Measurements from ENCODE around the gene POLR1A. TPM values are rescaled to one million over a fixed set of nuclear protein-coding genes. Genes with fewer than 3 reads are reported as not detected.

POLR1A gene
- total and polyA plus RNA-seq, 2 donors (not counting 3 experiments of a cell fraction or from before 2014, with no cell fraction given) = 7.6 to 40.7 TPM

- no peak overlapping the region for H3K4me3 ChIP-seq (replicated peaks in 1 of 3; ENCODE audit: insufficient read depth in 1 of 3, low read depth in 1 of 3, low read length in 3 of 3)
- TF ChIP-seq GATA2 (IDR thresholded peaks at IDR 0.05; ENCODE audit: insufficient read depth, insufficient read length, low read depth, low read length) (no peak), JUN (IDR thresholded peaks at IDR 0.05; ENCODE audit: borderline replicate concordance, insufficient read depth, insufficient read length, low read depth) (no peak), POLR2AphosphoS5 (IDR thresholded peaks at IDR 0.05; ENCODE audit: insufficient read depth, low read depth, low read length) (no peak), MYC (IDR thresholded peaks at IDR 0.05; ENCODE audit: low read depth, low read length) (no peak)
- H3K79me2 ChIP-seq (ENCODE audit: control insufficient read depth, insufficient read depth, low read length) = no peaks in the 10 kb centered on the region
- DNase-seq (ENCODE audit: low read depth, low spot score) (no peak), FAIRE-seq (no peak)
- H4K20me1 ChIP-seq (replicated peaks; ENCODE audit: control insufficient read depth, extremely low read depth, insufficient read depth, low read length) = no peaks in the 10 kb centered on the region
- BruUV-seq (replicated peaks) = no TSS peak
- intact Hi-C loops (cut with micrococcal nuclease) (no loop called here), dilution Hi-C loops (cut with MboI; ENCODE audit: extremely low pct_ligation_motif_present, low sequenced_read_pairs) (no loop called here)
- H3K4me1 ChIP-seq (ENCODE audit: control insufficient read depth, extremely low read depth, insufficient read depth, low read length) = no peaks in the 10 kb centered on the region
- H3K9me1 ChIP-seq (replicated peaks; ENCODE audit: control insufficient read depth, extremely low read depth, insufficient read depth, low read length) = no peaks in the 10 kb centered on the region
- H3K36me3 ChIP-seq (ENCODE audit: control insufficient read depth in 2 of 2, extremely low read depth in 1 of 2, insufficient read depth in 2 of 2, low read length in 2 of 2) = no peaks in the 10 kb centered on the region
- H2AFZ ChIP-seq (ENCODE audit: low read depth, low read length) = no peak overlapping the region
- H3K4me2 ChIP-seq (ENCODE audit: insufficient read depth, low read length) = no peak overlapping the region
- ChIA-PET POLR2A (no interaction called here), CTCF (interaction anchor here (1.2 to 1.3 kb wide), 2 partner anchors 23 to 157 kb away, joined by 3 to 4 read pairs; no protein-coding TSS in a partner anchor)
- no peak overlapping the region for H3K9ac ChIP-seq (replicated peaks; ENCODE audit: extremely low read depth, insufficient read depth, low read length)
- H3K27me3 ChIP-seq (ENCODE audit: control insufficient read depth in 2 of 2, insufficient read depth in 2 of 2, low read length in 2 of 2) = no peaks in the 10 kb centered on the region
- H3K9me3 ChIP-seq (replicated peaks; ENCODE audit: control insufficient read depth, insufficient read depth, low read length) = no peaks in the 10 kb centered on the region
- no peak overlapping the region for H3K27ac ChIP-seq (ENCODE audit: insufficient read depth, low read depth, low read length)
These were observed 120.9 kb downstream of the POLR1A start for GRCh38 chr2:85984788-85985187.

- POLR2A ChIA-PET = no interaction called here
- CTCF ChIA-PET = interaction anchor here (1.3 kb wide), 1 partner anchor 22 kb away, joined by 3 read pairs; no protein-coding TSS in a partner anchor
- Histone ChIP-seq H3K9ac (replicated peaks; ENCODE audit: extremely low read depth, insufficient read depth, low read length) (no peak overlapping the region), H3K79me2 (ENCODE audit: control insufficient read depth, insufficient read depth, low read length) (no peaks in the 10 kb centered on the region), H2AFZ (ENCODE audit: low read depth, low read length) (no peak overlapping the region), H3K4me2 (ENCODE audit: insufficient read depth, low read length) (no peak overlapping the region), H3K27ac (ENCODE audit: insufficient read depth, low read depth, low read length) (no peak overlapping the region), H3K9me1 (replicated peaks; ENCODE audit: control insufficient read depth, extremely low read depth, insufficient read depth, low read length) (no peaks in the 10 kb centered on the region), H3K9me3 (replicated peaks; ENCODE audit: control insufficient read depth, insufficient read depth, low read length) (no peaks in the 10 kb centered on the region), H3K4me3 (replicated peaks in 1 of 3; ENCODE audit: insufficient read depth in 1 of 3, low read depth in 1 of 3, low read length in 3 of 3) (no peak overlapping the region), H3K27me3 (ENCODE audit: control insufficient read depth in 2 of 2, insufficient read depth in 2 of 2, low read length in 2 of 2) (peaks cover 0 to 3% of the 10 kb centered on the region in 2 experiments), H3K4me1 (ENCODE audit: control insufficient read depth, extremely low read depth, insufficient read depth, low read length) (no peaks in the 10 kb centered on the region), H3K36me3 (ENCODE audit: control insufficient read depth in 2 of 2, extremely low read depth in 1 of 2, insufficient read depth in 2 of 2, low read length in 2 of 2) (no peaks in the 10 kb centered on the region), H4K20me1 (replicated peaks; ENCODE audit: control insufficient read depth, extremely low read depth, insufficient read depth, low read length) (no peaks in the 10 kb centered on the region)
- dilution Hi-C loops (cut with MboI; ENCODE audit: extremely low pct_ligation_motif_present, low sequenced_read_pairs) = no loop called here
- no peak for FAIRE-seq
- intact Hi-C loops (cut with micrococcal nuclease) = no loop called here
- TF ChIP-seq POLR2AphosphoS5 (IDR thresholded peaks at IDR 0.05; ENCODE audit: insufficient read depth, low read depth, low read length) = no peak
- TF ChIP-seq MYC (IDR thresholded peaks at IDR 0.05; ENCODE audit: low read depth, low read length) = no peak
- no peak for TF ChIP-seq JUN (IDR thresholded peaks at IDR 0.05; ENCODE audit: borderline replicate concordance, insufficient read depth, insufficient read length, low read depth)
- TF ChIP-seq FOS (IDR thresholded peaks at IDR 0.05; ENCODE audit: borderline replicate concordance, insufficient read depth, low read length) = no peak
- TF ChIP-seq CTCF (IDR thresholded peaks at IDR 0.05; ENCODE audit: extremely low read depth in 1 of 2, insufficient read depth in 1 of 2, low read depth in 1 of 2, low read length in 2 of 2) = no peak
- TF ChIP-seq EZH2 (IDR thresholded peaks at IDR 0.05; ENCODE audit: borderline replicate concordance, low read depth, low read length, severe bottlenecking) = no peak
- no peak for TF ChIP-seq GATA2 (IDR thresholded peaks at IDR 0.05; ENCODE audit: insufficient read depth, insufficient read length, low read depth, low read length)
- TF ChIP-seq POLR2A (IDR thresholded peaks at IDR 0.05; ENCODE audit: low read depth, low read length) = no peak
- no peak for TF ChIP-seq MAX (IDR thresholded peaks at IDR 0.05; ENCODE audit: insufficient read depth, insufficient read length)
- DNase-seq (ENCODE audit: low read depth, low spot score) = no peak
- BruUV-seq (replicated peaks) = no TSS peak
These were observed 121.9 kb downstream of the POLR1A start for GRCh38 chr2:85983766-85984165.

Data from endothelial cell of umbilical vein (primary cell).